ENCODE measurements around the gene GALNT2. TPM values are rescaled to one million over a fixed set of nuclear protein-coding genes. Genes with fewer than 3 reads are reported as not detected.

The GALNT2 gene
- total RNA-seq, 1 donor from 2014 or later = 144 TPM

DNA sequence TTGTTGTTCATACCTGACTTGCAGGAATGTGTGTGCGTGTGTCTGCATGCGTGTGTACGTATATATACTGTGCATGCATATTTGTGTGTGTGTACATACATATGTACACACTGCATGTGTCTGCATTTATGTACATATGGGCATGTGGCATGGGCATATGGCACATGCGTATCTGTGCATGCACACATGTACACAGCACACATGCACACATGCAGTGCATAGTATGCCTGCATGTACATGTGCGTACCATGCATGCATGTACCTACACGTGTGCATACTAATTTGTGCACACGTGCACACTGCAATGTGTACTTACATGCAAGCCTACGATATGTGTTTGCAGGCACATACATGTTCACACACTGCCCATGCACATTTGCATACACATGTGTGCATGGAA lies 43.9 kb downstream of the GALNT2 start:
- DNase-seq (ENCODE audit: low spot score) = no peak

DNA sequence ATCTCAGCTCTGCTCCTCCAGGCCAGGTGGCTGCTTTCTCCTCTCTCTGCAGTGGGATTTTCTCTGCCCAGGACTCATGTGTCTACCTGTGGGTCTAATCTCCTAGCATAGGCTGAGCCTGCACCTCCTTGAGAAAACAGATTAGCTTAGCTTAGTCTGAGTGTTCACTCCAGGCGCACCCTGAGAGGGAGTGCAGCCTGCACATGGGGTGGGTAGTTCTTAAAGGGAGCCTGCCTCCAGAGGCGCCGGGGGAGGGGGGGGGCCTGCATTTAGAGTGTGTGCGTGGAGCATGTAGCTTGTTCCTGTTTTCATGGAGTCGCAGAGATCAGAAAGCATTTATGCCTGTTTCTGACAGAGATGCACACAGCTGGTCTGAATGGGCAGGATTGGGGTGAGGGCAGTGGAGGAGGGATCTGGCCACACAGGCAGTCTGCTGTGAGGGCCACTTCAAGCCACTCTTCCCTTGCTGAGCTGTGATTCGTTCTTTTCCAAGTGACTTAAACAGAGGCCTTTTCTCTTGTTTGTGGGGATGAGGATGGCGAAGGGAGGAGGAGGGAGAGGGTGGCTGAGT lies 45.2 kb downstream of the GALNT2 start:
- no peak for DNase-seq (ENCODE audit: low spot score)

DNA sequence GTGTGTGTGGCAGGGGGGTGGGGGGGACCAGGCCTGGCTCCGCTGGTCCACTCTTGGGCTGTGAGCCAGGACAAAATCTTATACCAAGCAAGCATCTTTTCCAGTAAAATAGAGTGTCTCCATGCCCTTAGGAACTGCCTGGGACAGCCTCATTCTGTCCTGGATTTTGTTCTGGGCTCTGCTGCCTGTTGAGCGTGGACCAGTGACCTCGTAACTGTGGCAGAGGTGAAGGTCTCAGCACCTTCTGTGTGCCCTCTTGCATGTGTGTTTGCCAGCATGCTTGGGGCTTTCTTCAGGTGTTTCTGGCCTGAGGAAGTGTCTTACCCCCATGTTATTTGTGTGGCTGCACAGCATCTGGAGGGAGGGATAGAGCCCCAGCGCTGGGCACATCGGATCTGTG lies 45.7 kb downstream of the GALNT2 start:
- DNase-seq (ENCODE audit: low spot score) = no peak

DNA sequence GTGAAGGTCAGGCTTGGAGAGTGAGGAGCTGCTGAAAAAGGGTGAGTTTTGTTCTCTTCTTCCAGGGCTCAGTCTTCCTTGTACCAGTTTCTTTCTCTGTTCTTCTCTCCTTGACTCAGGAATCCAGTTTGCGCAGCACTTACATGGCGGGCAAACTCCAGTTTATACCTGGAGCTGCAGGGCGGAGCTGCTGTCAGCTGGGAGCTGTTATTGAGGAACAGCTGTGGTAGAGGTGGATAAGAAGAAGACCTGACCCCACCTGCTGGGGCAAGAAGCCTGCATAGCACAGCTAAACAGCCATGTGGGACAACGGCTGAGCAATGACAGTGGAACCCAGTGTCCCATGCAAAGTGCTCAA lies 46.2 kb downstream of the GALNT2 start:
- no peak for DNase-seq (ENCODE audit: low spot score)

DNA sequence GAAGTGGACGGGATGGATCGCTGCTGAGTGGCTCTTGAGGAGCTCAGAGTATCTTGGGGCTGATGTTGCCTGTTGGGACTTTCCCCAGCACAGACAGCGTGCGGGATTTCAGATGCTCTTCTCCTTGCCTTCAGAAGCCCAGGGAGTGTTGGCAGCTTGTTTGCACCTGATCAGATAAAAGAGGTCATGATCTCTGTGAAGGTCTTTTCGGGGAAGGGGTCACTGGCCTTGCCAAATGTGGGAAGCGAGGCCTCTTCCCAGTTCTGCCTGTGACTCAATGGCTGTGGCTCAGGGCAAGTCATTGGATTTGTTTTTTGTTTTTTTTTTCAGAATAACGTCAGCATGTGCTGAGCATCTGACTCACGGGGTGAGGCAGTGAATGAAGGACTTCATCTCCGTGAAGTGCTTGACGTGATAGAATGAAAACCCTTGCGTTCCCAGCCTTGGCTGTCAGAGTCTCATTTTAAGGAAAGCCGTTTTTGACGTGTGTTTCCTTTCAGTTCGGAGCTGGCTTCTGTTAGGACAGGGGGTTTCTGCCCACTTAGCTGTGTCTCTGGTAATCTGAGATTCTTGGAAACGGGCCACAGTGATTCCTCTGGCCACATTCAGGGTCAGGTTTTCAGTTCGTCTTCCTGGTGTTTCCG lies 46.7 kb downstream of the GALNT2 start:
- DNase-seq (ENCODE audit: low spot score) = no peak

DNA sequence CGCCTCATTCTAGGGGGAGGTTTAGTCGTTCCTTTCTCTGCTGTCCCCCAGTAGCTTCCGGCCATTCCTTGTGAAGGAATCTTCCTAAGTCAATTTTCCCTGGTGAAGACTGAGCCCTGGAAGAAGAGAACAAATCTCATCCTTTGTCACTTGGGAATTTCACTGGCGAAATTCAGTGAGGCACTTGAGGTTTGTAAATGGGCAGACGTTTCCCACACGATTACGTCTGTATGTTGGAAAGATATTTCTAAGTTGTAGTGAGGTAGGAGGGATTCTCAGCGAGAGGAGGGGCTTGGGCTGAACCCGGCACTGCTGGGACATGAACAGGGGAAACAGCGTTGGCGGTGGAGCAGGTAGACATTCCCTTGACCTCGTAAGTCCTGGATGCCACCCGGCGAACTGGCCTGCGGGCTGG lies 47.2 kb downstream of the GALNT2 start:
- DNase-seq (ENCODE audit: low spot score) = no peak

DNA sequence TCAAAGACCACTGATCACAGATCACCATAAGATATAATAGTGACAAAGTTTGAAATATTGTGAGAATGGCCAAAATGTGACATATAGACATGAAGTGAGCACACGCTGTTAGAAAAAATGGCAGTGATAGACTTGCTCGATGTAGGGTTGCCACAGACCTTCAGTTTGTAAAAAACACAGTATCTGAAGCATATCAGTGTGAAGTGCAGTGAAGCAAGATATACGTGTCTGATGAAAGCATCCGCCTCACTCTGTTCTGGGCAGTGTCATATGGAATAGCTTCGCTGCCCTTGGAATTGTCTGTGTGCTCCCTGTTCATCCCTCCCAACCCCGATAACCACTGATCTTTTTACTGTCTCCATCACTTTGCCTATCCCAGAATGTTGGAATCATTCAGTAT lies 50.7 kb downstream of the GALNT2 start:
- no peak for DNase-seq (ENCODE audit: low spot score)

DNA sequence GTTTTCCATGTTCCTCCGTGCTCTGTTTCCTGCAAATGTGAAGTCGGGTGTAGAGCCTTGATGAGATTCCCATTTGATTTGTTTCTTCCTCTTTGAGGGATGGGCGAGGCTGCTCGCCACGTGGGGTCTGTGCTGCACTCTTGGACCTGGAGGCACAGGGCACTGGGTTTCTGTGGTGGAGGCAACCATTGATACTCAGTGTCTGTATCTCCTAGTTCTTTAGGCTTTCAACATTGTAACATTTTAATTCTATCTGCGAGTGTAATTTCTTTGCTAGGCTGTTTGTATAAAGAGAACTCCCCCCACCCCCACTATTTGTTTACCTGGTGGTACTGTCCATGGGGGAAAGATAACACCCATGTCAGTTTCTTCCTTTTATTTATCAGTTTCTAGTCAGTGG lies 52.3 kb downstream of the GALNT2 start:
- no peak for DNase-seq (ENCODE audit: low spot score)

DNA sequence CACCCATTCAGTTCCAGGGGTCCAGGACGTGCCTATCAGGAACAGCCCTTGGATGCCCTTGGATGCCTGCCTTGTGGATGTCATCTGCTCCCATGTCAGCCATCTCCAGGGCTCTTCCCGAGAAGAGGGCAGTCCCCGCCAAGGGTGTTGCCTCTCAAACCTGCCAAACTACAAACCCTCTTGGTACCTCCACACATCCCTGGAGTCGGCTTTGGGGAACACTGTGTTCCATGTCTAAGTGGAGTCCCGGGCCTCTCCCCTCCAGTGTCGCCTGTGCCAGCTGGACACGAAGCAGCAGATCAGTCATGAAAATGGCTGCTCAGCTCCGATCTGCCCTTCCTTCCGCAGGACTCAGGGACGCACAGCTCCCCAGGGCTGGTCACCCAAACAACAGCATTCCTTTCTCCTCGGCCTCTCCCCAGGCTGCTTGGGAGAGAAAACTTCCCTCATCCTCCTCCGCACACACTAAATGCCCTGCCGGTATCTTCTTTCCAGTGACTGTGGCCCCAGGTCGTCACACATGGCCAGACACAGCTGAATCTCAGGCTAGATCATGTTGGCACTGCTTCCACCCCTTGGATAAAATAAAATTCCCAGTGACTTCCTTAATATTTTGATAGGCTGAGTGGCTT lies 53.4 kb downstream of the GALNT2 start:
- no peak for DNase-seq (ENCODE audit: low spot score)

DNA sequence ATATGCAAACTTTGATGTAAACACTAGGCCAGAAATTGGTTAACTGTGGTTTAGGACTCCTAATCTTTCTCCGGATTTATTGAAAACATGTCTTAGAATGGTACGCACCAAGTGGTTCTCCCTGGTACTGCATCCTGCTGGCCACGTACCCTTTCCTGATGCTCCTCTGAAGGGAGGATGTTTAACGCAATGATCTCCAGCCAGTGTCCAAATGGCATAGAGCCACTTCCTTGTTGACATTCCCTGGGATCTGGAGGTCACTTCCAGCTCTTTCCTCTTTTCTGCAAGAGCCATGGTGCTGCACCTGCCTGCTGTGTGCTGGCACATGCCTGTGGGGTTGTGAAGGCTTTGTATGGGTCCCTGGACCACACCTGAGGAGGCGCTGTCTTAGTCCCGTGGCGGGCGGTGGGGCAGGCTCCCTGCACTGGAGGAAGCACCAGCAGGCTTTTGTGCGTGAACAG lies 53.9 kb downstream of the GALNT2 start:
- no peak for DNase-seq (ENCODE audit: low spot score)

DNA sequence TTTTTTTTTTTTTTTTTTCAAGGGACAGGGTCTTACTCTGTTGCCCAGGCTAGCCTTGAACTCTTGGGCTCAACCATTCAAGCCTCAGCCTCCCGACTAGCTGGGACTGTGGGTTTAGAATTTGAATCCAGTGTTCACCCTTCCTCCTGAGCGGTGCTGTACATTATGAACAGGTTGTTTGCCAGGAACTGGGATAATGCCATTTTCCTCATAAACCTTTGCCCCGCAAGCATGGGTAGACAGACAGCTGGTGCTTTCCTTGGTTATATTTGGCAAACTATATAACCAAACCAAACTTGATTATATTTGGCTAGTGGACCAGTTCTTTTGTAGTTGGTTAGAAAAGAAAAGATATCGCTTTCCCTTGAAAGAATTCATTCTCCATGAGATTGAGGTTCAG lies 54.9 kb downstream of the GALNT2 start:
- DNase-seq (ENCODE audit: low spot score) = no peak

DNA sequence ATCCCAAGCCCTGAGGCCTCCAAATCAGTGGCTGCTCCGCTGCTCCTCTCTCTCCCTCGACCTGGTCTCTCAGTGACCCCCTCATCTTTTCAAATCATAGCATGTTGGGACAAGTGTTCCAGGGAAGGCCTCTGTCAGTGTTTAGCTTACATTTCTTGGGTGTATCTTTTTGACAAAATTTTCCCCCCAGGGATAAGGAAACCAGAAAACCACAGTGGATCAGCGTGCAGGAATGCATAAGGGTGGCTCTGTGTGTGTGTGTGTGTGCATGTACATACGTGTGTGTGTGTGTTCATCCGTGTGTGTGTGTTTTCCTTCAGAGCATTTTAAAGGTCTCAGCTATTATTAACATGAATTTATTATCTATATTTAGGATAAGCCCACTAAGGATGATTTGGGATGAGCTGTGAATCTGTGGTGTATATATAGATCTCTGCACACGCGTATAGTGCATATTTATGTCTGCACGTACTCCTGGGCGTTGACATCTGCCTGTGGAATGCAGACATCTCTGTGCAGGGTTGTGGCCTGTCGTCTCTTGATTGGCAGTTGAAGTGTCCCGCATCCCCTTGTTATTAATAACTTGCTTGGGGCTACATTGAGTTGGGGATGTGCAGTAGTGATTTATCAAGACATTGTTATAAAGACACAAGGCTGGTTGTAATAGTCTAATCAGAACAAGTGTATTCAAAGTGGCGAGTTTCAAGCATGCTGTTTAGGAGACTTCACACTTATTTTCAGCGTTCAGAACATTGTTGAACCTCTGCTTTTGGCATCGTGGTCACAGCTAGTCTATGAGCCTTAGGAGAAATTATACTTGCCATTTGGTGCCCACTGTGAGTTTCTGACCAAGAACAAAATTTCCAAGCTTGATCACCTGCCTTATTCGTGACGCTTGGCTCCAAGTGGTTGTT lies 55.6 kb downstream of the GALNT2 start:
- no peak for DNase-seq (ENCODE audit: low spot score)

DNA sequence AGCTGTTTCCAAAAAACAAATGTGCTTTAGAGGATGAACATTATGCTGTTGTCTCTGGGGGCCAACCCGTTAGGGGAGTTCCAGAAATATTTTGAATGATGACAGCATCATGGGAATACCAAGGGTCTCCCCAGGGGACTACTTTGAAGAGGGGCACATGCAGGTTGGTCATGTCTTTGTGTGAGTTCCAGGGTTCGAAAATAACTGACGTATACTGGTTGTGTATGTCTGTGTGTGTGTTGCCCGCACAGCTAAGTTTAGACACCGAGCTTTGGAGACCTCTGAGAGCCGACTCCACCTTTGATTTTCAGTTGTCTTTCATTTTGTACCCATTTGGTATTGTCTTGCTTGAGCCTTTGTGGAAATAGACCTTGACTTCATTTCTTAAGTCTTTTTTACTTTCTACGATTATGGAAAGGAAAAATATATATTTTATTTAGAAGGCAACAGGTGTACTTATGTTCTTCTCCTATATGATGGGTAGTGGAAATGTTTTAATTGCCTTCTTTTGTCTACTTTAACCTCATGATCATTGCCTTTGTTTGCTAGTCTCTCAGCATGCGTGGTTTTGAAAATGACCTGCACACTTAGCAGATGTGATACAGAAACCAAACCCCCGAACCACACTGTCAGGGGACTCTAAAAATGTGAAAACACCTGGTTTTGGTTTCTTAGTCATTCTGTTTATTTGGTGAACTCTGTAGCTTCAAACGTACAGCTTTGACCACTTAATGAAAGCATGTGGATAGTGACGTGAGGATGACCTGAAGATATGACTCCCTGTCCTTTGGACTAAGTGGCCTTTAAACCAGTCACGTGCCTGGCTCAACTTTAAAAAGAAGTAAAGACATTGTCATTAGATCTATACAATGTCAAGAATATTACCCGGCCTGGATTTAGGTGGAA lies 56.5 kb downstream of the GALNT2 start:
- no peak for DNase-seq (ENCODE audit: low spot score)

DNA sequence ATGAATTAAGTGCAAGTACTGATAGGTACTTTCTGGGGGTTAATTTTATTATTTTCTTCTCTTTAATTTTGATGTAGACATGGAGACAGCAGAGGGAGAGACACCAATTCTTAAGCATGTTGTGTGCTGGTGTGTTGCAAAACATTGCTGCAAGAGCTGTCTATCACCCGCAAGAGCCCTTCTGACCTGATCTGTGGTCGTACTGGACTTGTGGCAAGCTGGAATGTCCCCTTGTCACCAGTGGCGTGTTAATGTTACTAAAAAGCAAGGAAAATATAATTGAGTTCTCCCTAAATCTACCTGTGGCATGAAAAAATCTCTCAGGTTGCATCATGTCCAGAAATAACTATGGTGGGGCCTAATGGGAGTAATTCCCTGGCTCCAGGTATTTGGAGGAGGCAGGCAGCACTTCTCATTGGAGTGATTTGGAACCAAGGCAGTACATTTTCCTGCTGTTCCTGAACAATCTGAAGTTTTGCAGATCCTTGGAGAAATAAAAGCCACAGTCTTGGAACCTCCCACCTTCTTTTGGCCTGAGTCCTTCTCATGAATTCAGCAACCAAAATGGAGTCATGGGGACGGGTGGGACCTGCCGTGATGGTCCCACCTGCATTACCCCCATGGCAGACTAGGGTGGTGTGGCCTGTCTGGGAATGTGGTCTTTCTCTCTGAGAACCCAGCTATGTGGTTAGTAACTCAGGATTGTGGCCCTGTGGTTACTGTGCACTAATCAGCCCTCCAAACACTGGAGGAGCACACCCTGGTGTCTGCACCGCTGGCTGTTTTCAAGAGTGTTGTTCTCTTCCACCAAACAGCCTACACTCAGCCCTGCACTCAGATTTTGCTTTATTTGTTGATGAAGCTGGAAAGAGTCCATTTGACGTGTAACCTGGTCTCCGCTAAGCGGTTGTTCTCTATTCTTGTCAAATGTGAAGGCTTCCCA lies 57.4 kb downstream of the GALNT2 start:
- no peak for DNase-seq (ENCODE audit: low spot score)

DNA sequence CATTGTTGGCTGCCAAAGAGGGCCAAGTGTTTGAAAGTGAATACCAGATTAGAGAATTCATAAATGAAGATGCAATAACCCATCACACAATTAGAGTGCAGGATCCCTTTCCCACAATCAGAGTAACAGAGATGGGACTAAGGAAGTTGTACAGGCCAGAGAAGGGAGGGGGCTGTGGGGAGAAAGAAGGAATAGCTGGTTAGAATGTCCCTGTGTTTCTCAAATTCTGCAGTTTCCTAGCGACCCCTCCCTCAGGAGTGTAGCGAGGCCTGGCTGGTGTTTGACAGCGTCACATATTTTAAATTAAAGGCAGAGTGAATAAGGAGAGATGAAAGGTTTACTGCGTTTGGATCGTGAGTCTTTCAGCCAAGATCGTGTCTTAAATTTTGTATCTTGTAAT lies 58.1 kb downstream of the GALNT2 start:
- DNase-seq (ENCODE audit: low spot score) = no peak

DNA sequence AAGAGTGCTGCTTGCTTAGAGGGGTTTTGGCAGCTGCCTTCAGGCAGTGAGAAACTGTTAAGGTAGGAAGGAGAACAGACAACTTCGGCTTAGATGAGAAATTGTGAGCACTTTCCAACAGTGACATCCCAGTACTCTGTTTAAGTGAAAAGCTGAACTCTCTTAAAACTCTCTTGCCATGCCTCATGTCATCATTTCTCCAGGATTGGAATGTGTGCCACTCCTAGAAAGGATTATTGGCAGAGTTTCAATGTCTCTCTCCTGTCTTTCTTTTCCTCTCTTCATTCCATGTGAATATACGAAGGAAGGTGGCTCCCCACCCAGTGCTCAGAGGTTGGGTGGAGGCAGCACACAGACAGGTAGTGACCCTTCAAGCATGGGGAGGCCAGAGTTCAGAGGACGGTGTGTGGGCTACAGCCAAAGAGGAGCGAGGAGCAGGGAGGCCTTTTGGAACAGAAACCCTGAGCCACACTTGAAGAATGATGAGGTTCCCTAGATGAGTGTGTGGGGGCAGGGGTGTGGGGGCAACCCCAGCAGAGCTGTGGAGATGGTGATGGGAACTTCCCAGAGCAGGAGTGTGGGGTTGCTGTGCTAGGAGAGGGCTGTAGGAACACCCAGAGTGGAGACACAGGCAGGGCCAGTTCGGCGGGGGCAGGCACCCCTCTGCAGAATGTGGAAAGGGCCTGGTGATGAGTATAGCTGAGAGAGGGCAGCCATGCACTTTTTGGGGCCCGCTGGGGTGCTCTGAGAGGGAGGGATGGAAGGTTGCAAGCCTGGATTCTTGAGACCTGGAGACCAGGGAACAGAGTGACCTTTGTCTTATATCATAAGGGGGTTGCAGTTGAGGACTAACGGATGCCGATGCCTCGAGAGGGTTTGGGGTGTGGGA lies 58.8 kb downstream of the GALNT2 start:
- DNase-seq (ENCODE audit: low spot score) = no peak

DNA sequence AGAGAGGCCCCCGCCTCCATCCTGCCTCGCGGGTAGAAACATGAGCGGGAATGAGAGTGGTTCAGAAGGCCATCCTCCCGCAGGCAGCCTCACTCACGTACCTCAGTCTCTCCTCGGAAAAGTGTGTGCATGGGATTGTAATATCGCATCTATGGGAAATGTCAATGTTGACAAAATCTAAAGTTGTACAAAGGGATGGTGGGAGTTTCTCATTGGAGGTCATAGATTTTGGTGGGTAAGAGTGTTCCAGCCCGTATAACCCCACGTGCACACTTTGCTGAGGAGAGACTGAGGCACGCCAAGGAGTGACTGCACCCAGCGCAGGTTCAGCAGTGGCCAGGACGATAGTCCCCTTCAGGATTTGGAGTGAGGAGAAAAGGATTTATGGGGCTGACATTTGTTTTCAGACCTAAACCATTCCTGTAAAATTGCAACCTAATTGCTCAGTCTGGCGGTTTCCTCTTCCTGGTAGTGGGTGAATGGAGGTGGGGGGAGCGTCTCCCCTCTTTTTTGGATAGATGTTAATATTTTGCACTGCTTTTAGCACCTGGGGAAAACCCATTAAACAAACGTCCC lies 59.6 kb downstream of the GALNT2 start:
- DNase-seq (ENCODE audit: low spot score) = no peak

All from mesenteric fat pad (tissue), 1 donor.